ENCODE results near the gene SNX22.
A peak's percentile ranks its signal among the peaks of the same experiment; 100 is the strongest.

SNX22 gene

GRCh38 chr15:64162869-64163658 is 11.5 kb downstream of the SNX22 start, which contains the start of gene PPIB:
TSS of gene PPIB (minus strand) at chr15:64163022. CDS start at chr15:64162986, 36 bp downstream.
- peak within 1 kb of the TSS; percentile 68 for H3K27ac ChIP-seq (ENCODE audit: poor library complexity, severe bottlenecking)
- H3K4me1 ChIP-seq (ENCODE audit: insufficient read depth, poor library complexity, severe bottlenecking), result peaks cover 14% of the 10 kb centered on the region
- peak; percentile 95 for ATAC-seq (ENCODE audit: low read depth)
- peak; percentile 96 for TF ChIP-seq CTCF (IDR thresholded peaks at IDR 0.05; ENCODE audit: poor library complexity, severe bottlenecking)
- peaks cover 42% of the 10 kb centered on the region for H3K36me3 ChIP-seq (ENCODE audit: low read depth)
- DNase-seq (ENCODE audit: low spot score), result peak; percentile 100
- H3K4me3 ChIP-seq (ENCODE audit: severe bottlenecking), result peak within 1 kb of the TSS; percentile 67
- H3K9me3 ChIP-seq (ENCODE audit: severe bottlenecking), result no peaks in the 10 kb centered on the region
- H3K27me3 ChIP-seq (ENCODE audit: insufficient read depth, poor library complexity, severe bottlenecking), result no peaks in the 10 kb centered on the region

- peaks cover 35% of the 10 kb centered on the region for H3K36me3 ChIP-seq (ENCODE audit: low read depth)
- DNase-seq (ENCODE audit: low spot score) (no peak), ATAC-seq (ENCODE audit: low read depth) (no peak)
- H3K4me1 ChIP-seq (ENCODE audit: insufficient read depth, poor library complexity, severe bottlenecking), result peaks cover 14% of the 10 kb centered on the region
- peak overlapping the region; percentile 24 for H3K27ac ChIP-seq (ENCODE audit: poor library complexity, severe bottlenecking)
- no peak for TF ChIP-seq CTCF (IDR thresholded peaks at IDR 0.05; ENCODE audit: poor library complexity, severe bottlenecking)
- H3K4me3 ChIP-seq (ENCODE audit: severe bottlenecking), result peak overlapping the region; percentile 18
- H3K27me3 ChIP-seq (ENCODE audit: insufficient read depth, poor library complexity, severe bottlenecking), result no peaks in the 10 kb centered on the region
- H3K9me3 ChIP-seq (ENCODE audit: severe bottlenecking), result no peaks in the 10 kb centered on the region
These were observed 12.3 kb downstream of the SNX22 start for GRCh38 chr15:64163659-64164362.

GRCh38 chr15:64164436-64164835 is 12.9 kb downstream of the SNX22 start:
- Histone ChIP-seq H3K27ac (ENCODE audit: poor library complexity, severe bottlenecking) (no peak overlapping the region), H3K4me1 (ENCODE audit: insufficient read depth, poor library complexity, severe bottlenecking) (peaks cover 14% of the 10 kb centered on the region), H3K36me3 (ENCODE audit: low read depth) (peaks cover 29% of the 10 kb centered on the region), H3K27me3 (ENCODE audit: insufficient read depth, poor library complexity, severe bottlenecking) (no peaks in the 10 kb centered on the region), H3K4me3 (ENCODE audit: severe bottlenecking) (no peak overlapping the region), H3K9me3 (ENCODE audit: severe bottlenecking) (no peaks in the 10 kb centered on the region)
- ATAC-seq (ENCODE audit: low read depth) (no peak), DNase-seq (ENCODE audit: low spot score) (no peak)
- TF ChIP-seq CTCF (IDR thresholded peaks at IDR 0.05; ENCODE audit: poor library complexity, severe bottlenecking), result no peak

GRCh38 chr15:64166102-64166890 is 14.8 kb downstream of the SNX22 start:
- H3K4me1 ChIP-seq (ENCODE audit: insufficient read depth, poor library complexity, severe bottlenecking), result peaks cover 2% of the 10 kb centered on the region
- no peak overlapping the region for H3K4me3 ChIP-seq (ENCODE audit: severe bottlenecking)
- H3K36me3 ChIP-seq (ENCODE audit: low read depth), result peaks cover 18% of the 10 kb centered on the region
- no peak for ATAC-seq (ENCODE audit: low read depth)
- no peak for DNase-seq (ENCODE audit: low spot score)
- no peak overlapping the region for H3K27ac ChIP-seq (ENCODE audit: poor library complexity, severe bottlenecking)
- TF ChIP-seq CTCF (IDR thresholded peaks at IDR 0.05; ENCODE audit: poor library complexity, severe bottlenecking), result no peak
- H3K27me3 ChIP-seq (ENCODE audit: insufficient read depth, poor library complexity, severe bottlenecking), result no peaks in the 10 kb centered on the region
- H3K9me3 ChIP-seq (ENCODE audit: severe bottlenecking), result no peaks in the 10 kb centered on the region
